ENCODE results near the gene SCGB1C2.

DNA sequence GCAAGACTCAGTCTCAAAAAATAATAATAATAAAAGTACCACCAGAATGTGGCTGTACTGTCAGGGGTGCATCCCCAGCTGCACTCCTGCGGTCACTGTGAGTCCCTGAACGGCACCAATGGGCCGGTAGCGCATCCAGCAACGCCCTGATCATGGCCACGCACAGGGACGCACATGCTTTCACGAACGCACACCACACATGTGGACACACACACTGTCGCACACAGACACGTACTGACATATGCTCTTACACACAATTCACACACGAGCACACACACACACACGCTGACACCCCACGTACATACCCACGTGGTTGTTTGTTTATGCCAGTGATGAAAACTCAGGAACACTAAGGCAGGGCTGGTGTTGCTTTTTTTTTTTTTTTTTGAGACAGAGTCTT lies 22.2 kb downstream of the SCGB1C2 start:
- TF ChIP-seq, protein P1, sequence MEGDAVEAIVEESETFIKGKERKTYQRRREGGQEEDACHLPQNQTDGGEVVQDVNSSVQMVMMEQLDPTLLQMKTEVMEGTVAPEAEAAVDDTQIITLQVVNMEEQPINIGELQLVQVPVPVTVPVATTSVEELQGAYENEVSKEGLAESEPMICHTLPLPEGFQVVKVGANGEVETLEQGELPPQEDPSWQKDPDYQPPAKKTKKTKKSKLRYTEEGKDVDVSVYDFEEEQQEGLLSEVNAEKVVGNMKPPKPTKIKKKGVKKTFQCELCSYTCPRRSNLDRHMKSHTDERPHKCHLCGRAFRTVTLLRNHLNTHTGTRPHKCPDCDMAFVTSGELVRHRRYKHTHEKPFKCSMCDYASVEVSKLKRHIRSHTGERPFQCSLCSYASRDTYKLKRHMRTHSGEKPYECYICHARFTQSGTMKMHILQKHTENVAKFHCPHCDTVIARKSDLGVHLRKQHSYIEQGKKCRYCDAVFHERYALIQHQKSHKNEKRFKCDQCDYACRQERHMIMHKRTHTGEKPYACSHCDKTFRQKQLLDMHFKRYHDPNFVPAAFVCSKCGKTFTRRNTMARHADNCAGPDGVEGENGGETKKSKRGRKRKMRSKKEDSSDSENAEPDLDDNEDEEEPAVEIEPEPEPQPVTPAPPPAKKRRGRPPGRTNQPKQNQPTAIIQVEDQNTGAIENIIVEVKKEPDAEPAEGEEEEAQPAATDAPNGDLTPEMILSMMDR (IDR thresholded peaks at IDR 0.05): no peak
- no peak for TF ChIP-seq POLR2A (IDR thresholded peaks at IDR 0.05)
